A673 (cell line): ENCODE data around the gene SCN2A. TPM values are rescaled to one million over a fixed set of nuclear protein-coding genes. Genes with fewer than 3 reads are reported as not detected.

Source experiments
- BruUV-seq: library from RNA; stranded (reverse); fragments of 400-500 nt; replicated peaks from 2 replicates; lab custom pipeline; 2021; lab: Mats Ljungman, UMichigan
- CTCF ChIA-PET: fragments of 300-600 bp; sonication (Branson Sonifier 250); formaldehyde crosslinking; loops from one replicate; lab custom pipeline; 2022; ENCODE audit warnings: antibody characterized with exemption; lab: Charles Lee
- POLR2A ChIA-PET: fragments of 300-600 bp; sonication (Branson Sonifier 250); formaldehyde crosslinking; loops from one replicate; lab custom pipeline; 2022; ENCODE audit warnings: antibody characterized with exemption; ENCODE audit not compliant: low non-redundant PET; lab: Charles Lee
- DNase-seq: peaks from one replicate; pipeline ENCODE4 v3.0.0-alpha.2; 2015; ENCODE audit warnings: low spot score
- H3K27ac ChIP-seq: fragments of 200-600 bp; sonication (generic); 2 replicates; pipeline ENCODE4 v1.5.1; 2016; ENCODE audit warnings: mixed run types, low read depth, mild to moderate bottlenecking, mixed read lengths, antibody characterized with exemption, low read length; ENCODE audit not compliant: poor library complexity, severe bottlenecking
- H3K27me3 ChIP-seq: fragments of 200-600 bp; sonication (generic); replicated peaks from 2 replicates; pipeline ENCODE4 v1.6.1; 2017; ENCODE audit warnings: mixed run types, low read depth, mild to moderate bottlenecking, mixed read lengths, antibody characterized with exemption, low read length; ENCODE audit not compliant: insufficient read depth, poor library complexity
- H3K36me3 ChIP-seq: fragments of 200-600 bp; sonication (generic); 2 replicates; pipeline ENCODE4 v1.6.1; 2016; ENCODE audit warnings: mixed run types, mild to moderate bottlenecking, mixed read lengths, antibody characterized with exemption, low read length; ENCODE audit not compliant: insufficient read depth, poor library complexity, severe bottlenecking
- H3K4me1 ChIP-seq: fragments of 200-600 bp; sonication (generic); 2 replicates; pipeline ENCODE4 v1.6.1; 2017; ENCODE audit warnings: mixed run types, mild to moderate bottlenecking, mixed read lengths, antibody characterized with exemption, low read length; ENCODE audit not compliant: insufficient read depth, poor library complexity, severe bottlenecking
- H3K4me3 ChIP-seq: fragments of 200-600 bp; sonication (generic); 2 replicates; pipeline ENCODE4 v1.5.1; 2016; ENCODE audit warnings: low read depth, mixed run types, mild to moderate bottlenecking, mixed read lengths, low read length; ENCODE audit not compliant: poor library complexity, severe bottlenecking
- H3K9me3 ChIP-seq: fragments of 200-600 bp; sonication (generic); 2 replicates; pipeline ENCODE4 v1.6.1; 2016; ENCODE audit warnings: mixed run types, low read depth, mild to moderate bottlenecking, mixed read lengths, antibody characterized with exemption, low read length; ENCODE audit not compliant: poor library complexity, severe bottlenecking
- CTCF ChIP-seq: fragments of 300-800, 200-600 bp; sonication (generic); conservative IDR thresholded peaks from 2 replicates; pipeline ENCODE4 v1.5.1; 2017; ENCODE audit warnings: low read depth, mild to moderate bottlenecking, antibody characterized with exemption, low read length, moderate library complexity, mixed read lengths
- EZH2 ChIP-seq: fragments of 200-600 bp; sonication (generic); IDR thresholded peaks from 2 replicates; pipeline ENCODE4 v1.6.1; 2017; ENCODE audit warnings: borderline replicate concordance, low read depth, mild to moderate bottlenecking, mixed read lengths, antibody characterized with exemption, low read length; ENCODE audit not compliant: poor library complexity, severe bottlenecking
- intact Hi-C: fragments of 100-400 bp; cut with micrococcal nuclease; formaldehyde crosslinking; loops from one replicate; pipeline ENCODE4 v1.10.0; 2022; ENCODE audit not compliant: unreplicated experiment
- total RNA-seq: library from RNA; stranded (reverse); gene quantifications from 2 replicates; pipeline ENCODE4 v1.2.3, GENCODE V29; 2021

The SCN2A gene
- total RNA-seq, 1 experiment from 2014 or later, result 0.73 TPM

GRCh38 chr2:165417009-165417408 is 177.8 kb downstream of the SCN2A start:
- Histone ChIP-seq H3K27ac (no peak overlapping the region), H3K9me3 (no peaks in the 10 kb centered on the region), H3K4me1 (peaks cover 4% of the 10 kb centered on the region), H3K4me3 (no peak overlapping the region), H3K36me3 (no peaks in the 10 kb centered on the region), H3K27me3 (no peaks in the 10 kb centered on the region)
- no peak for DNase-seq
- POLR2A ChIA-PET, result no interaction called here
- no peak for TF ChIP-seq EZH2
- TF ChIP-seq CTCF, result no peak
- CTCF ChIA-PET, result no interaction called here
- intact Hi-C loops, result no loop called here
- BruUV-seq, result no TSS peak

GRCh38 chr2:165420231-165420630 is 181.0 kb downstream of the SCN2A start:
- Histone ChIP-seq H3K4me3 (no peak overlapping the region), H3K36me3 (no peaks in the 10 kb centered on the region), H3K27ac (no peak overlapping the region), H3K4me1 (peaks cover 4% of the 10 kb centered on the region), H3K27me3 (no peaks in the 10 kb centered on the region), H3K9me3 (peaks cover 9% of the 10 kb centered on the region)
- no peak for DNase-seq
- CTCF ChIA-PET, result interaction anchor here (0.6 kb wide), 1 partner anchor 129 kb away, joined by 6 read pairs; no protein-coding TSS in a partner anchor
- TF ChIP-seq CTCF, result no peak
- TF ChIP-seq EZH2, result no peak
- POLR2A ChIA-PET, result no interaction called here
- intact Hi-C loops, result no loop called here
- no TSS peak for BruUV-seq

DNA sequence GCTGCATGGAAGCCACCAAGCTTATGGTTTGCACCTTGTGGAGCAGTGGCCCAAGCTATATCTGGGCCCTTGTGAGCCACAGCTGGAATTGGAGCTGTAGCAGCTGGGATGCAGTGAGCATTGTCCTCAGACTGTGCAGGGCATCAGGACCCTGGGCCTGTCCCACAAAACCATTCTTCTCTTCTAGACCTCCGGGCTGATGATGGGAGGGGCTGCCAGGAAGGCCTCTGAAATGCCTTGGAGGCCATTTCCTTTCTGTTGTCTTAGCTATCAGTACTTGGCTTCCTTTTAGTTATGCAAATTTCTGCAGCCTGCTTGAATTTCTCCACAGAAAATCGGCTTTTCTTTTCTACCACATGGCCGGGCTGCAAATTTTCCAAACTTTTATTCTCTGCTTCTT is 183.9 kb downstream of the SCN2A start:
- peaks cover 9% of the 10 kb centered on the region for H3K9me3 ChIP-seq
- no peaks in the 10 kb centered on the region for H3K36me3 ChIP-seq
- H3K4me1 ChIP-seq, result peaks cover 4% of the 10 kb centered on the region
- no peak overlapping the region for H3K4me3 ChIP-seq
- ChIA-PET CTCF (no interaction called here), POLR2A (no interaction called here)
- no peaks in the 10 kb centered on the region for H3K27me3 ChIP-seq
- intact Hi-C loops, result no loop called here
- TF ChIP-seq CTCF, result no peak
- TF ChIP-seq EZH2, result no peak
- no peak overlapping the region for H3K27ac ChIP-seq
- DNase-seq, result no peak
- BruUV-seq, result no TSS peak
